ENCODE measurements around the gene ZBTB37.
A peak's percentile ranks its signal among the peaks of the same experiment; 100 is the strongest.
"Not testable (repeated sequence)": the region's sequence is repeated elsewhere in the genome, so short reads cannot be mapped to it uniquely, and the experiment has no call there.

The ZBTB37 gene

DNA sequence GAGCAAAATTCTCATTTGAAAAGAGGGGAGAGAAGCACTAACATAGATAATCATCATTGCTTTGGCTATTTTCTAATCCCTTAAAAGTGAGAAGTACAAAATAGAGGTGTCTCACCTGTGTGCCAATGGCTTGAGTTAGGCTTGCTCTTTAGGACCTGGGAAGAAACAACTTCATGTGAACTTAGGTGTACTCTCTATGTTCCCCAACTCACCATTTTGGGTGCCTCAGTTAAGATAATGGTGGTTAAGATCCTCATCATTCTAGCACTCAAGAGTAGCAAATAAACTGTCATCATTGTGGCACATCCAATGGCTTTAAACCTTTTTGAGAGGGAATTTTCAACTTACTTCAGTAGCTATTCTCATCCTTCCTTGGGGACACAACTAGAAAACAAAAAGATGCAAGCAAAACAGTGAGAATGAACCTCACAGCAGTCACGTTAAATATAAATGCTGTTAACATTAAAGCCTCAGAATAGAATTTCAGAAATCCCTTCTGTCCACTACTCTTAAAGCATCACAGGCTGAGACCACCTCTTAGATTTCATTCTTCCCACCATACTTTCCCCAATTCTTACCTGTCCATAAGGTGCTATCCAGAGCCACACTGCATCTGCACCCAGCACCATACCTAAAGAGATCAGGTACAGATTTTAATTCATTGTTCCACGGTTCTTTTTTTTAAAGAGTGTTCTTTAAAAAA, 1.6 kb upstream of the ZBTB37 start:
- DNase-seq: no peak

DNA sequence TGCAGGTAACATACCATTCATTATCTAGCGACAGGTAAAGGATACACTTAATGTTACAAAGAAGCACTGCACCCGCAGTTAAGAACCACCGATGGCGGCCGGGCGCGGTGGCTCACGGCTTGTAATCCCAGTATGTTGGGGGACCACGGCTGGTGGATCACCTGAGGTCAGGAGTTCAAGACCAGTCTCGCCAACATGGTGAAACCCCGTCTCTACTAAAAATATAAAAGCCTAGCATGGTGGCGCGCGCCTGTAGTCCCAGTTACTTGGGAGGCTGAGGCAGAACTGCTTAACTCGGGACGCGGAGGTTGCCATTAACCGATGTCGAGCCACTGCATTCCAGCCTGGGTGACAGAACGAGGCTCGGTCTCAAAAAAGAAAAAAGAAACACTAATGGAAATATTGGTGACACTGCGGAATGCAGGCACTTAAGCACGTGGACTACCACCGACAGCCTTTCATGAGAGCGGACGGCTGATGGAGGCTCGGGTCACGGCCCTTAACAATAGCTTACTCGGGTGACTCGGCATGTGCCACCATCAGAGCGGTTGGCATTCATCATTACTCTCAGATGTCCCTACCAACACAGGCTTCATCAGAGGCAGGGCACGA, 933 bp upstream of the ZBTB37 start:
- no peak for DNase-seq

- DNase-seq: peak; percentile 99
These were observed 371 bp upstream of the ZBTB37 start, which contains the start of gene GAS5 for GRCh38 chr1:173867753-173868265. GAS5 (minus strand) TSS chr1:173867989.

GRCh38 chr1:173869021-173869359, 810 bp downstream of the ZBTB37 start:
- no peak for DNase-seq

DNA sequence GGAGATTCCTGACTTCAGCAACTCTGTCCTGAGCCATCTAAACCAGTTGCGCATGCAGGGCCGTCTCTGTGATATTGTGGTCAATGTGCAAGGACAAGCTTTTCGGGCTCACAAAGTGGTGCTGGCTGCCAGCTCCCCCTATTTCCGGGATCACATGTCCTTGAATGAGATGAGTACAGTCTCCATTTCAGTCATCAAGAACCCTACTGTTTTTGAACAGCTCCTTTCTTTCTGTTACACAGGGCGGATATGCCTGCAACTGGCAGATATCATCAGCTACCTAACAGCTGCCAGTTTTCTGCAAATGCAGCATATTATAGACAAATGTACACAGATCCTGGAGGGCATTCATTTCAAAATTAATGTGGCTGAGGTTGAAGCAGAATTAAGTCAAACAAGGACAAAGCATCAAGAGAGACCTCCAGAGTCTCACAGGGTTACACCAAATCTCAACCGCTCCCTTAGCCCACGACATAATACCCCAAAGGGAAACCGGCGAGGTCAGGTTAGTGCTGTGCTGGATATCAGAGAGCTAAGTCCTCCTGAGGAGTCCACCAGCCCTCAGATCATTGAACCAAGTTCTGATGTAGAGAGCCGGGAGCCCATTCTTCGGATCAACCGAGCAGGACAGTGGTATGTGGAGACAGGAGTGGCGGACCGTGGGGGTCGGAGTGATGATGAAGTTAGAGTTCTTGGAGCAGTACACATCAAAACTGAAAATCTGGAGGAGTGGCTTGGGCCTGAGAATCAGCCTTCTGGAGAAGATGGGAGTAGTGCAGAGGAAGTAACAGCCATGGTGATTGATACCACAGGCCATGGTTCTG, 2.3 kb downstream of the ZBTB37 start:
- DNase-seq: no peak

GRCh38 chr1:173871091-173871490, 2.9 kb downstream of the ZBTB37 start:
- no peak for DNase-seq

GRCh38 chr1:173871500-173871899, 3.3 kb downstream of the ZBTB37 start:
- no peak for DNase-seq

DNA sequence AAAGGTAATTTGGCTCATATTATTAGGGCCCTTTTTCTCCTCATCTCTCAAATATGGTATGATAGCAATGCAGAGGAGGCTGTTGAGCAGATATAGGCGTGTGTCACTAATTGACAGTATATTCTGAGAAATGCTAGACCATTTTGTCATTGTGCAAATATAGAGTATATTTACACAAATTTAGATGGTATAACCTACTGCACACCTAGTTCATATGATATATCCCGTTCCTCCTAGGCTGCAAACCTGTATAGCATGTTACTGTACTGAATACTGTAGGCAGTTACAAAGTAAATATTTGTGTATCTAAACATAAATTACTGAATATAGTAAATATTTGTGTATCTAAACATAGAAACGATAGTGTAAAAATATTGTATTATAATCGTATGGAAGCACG, 8.6 kb downstream of the ZBTB37 start:
- no peak for DNase-seq

DNA sequence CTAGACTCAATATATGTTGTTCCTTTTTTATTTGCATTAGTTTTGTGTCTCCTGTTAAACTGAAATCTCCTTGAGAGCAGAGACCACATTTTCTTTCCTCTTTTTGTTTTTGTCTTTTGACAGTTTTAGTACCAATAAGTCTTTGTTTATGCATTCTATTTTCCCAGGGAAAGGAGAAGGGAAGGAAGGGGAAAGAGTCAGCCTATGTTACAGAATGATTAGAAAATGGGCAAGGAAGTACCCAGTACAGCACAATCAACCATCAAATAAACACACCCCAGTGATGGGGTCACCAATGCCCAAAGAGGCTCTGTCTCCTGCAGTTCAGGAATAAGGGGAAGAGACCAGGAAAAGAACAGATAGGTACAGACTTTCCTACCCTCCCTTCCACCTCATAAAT, 10.1 kb downstream of the ZBTB37 start:
- DNase-seq: no peak

- not testable (repeated sequence) for DNase-seq
These were observed 12.9 kb downstream of the ZBTB37 start for GRCh38 chr1:173881117-173881516.

- DNase-seq: no peak
These were observed 16.5 kb downstream of the ZBTB37 start for GRCh38 chr1:173884701-173885100.

- no peak for DNase-seq
These were observed 18.8 kb downstream of the ZBTB37 start for GRCh38 chr1:173886746-173887611.

- no peak for DNase-seq
These were observed 19.4 kb downstream of the ZBTB37 start for GRCh38 chr1:173887627-173888026.

GRCh38 chr1:173888749-173889148, 20.6 kb downstream of the ZBTB37 start:
- DNase-seq: no peak

DNA sequence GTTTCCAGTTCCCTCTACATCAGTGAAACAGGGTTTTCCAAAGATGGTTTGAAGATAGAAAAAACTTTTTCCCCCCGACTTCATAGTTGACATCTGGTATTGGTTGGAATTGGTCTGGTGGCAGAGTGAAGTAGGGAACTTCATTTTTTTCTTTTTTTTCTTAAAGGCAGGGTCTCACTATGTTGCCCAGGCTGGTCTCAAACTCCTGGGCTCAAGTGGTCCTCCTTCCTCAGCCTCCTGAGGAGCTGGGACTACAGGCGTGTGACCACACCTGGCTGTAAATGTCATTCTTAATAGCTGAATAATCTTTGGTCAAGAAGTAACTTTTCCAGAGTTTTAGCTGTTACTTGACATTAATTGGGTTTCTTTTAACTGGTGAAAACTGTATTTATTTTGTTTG, 21.7 kb downstream of the ZBTB37 start:
- no peak for DNase-seq

- DNase-seq: no peak
These were observed 25.4 kb downstream of the ZBTB37 start for GRCh38 chr1:173893611-173894010.

GRCh38 chr1:173894189-173894588, 26.0 kb downstream of the ZBTB37 start:
- DNase-seq: no peak

- DNase-seq: no peak
These were observed 32.2 kb downstream of the ZBTB37 start for GRCh38 chr1:173900427-173900826.

GRCh38 chr1:173900992-173901391, 32.8 kb downstream of the ZBTB37 start:
- DNase-seq: no peak

DNA sequence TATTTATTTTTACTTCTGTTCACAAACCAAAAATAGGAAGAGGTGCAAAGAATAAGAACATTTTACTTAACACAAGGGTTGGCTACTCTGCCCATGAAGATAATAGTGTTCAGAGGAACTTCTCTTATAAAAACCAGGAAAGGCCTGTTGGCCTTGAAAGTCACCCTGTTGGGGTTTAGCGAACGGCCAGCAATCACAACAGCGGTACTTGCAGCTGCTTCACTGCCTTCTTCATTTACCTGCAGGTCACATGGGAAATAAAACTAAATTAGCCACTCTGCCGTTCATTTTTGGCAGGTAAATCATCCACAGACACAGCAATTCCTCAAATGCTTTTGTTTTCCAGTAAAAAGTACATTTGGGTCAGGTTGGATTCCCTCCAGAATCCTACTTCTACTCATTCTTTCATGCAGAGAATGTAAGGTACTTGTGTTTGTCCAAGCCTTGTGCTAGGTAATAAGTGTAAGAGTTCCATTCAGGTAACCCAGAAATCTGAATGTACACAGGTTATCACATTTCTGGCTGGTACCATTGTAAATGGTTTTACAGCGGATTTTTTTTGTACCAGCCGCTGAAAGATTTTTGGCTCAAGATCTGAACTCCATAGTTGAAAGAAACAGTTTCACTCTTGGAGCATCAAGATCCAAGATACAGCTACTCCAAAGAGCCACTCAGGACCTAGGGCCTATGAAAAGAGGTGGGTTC, 35.8 kb downstream of the ZBTB37 start:
- DNase-seq: no peak

- DNase-seq: no peak
These were observed 44.9 kb downstream of the ZBTB37 start for GRCh38 chr1:173913111-173913510.

GRCh38 chr1:173914366-173914871, 46.2 kb downstream of the ZBTB37 start:
- DNase-seq: no peak
